HepG2 (cell line): ENCODE measurements around the gene CLASP1. TPM values are rescaled to one million over a fixed set of nuclear protein-coding genes. Genes with fewer than 3 reads are reported as not detected.

ENCODE experiments used
- ATAC-seq: fragments of 200-7000 bp; cut with Tn5 transposase; 3 replicates; pipeline ENCODE4 v1.9.1; 2020; ENCODE audit warnings: mild to moderate bottlenecking, moderate library complexity
- BruUV-seq: library from RNA; stranded (reverse); fragments of 400-500 nt; replicated peaks from 2 replicates; lab custom pipeline; 2021; lab: Mats Ljungman, UMichigan
- CTCF ChIA-PET: fragments of 300-600 bp; formaldehyde crosslinking; extraction: SDS; loops from one replicate; lab custom pipeline; 2021; ENCODE audit warnings: low total read pairs, inconsistent platforms, low intra/inter-chr PET ratio; lab: Yijun Ruan, JAX
- POLR2A ChIA-PET: fragments of 350-600 bp; sonication (Branson Sonifier 250); formaldehyde crosslinking; loops from one replicate; lab custom pipeline; 2020; ENCODE audit warnings: antibody characterized with exemption, inconsistent platforms; lab: Yijun Ruan, JAX
- DNase-seq: peaks from one replicate; pipeline ENCODE4 v3.0.0-alpha.2; 2015; ENCODE audit warnings: low spot score
- FAIRE-seq: peaks from 3 replicates; lab custom pipeline; 2011; peaks lifted over from hg19 to GRCh38; lab: Jason Lieb, UNC
- H2AFZ ChIP-seq: one replicate; pipeline ENCODE4 v1.6.1; 2011; ENCODE audit warnings: low read length, inconsistent platforms
- H3K27ac ChIP-seq: fragments of 300-600 bp; 3 replicates; pipeline ENCODE4 v1.8.0; 2011; ENCODE audit warnings: mixed run types, mild to moderate bottlenecking, mixed read lengths, low read length, inconsistent platforms; ENCODE audit not compliant: insufficient read depth; ENCODE audit errors: extremely low read length
- H3K27me3 ChIP-seq, 2 experiments: fragments of 200-600 bp in 1 of 2; 2 replicates in 1 of 2; 3 replicates in 1 of 2; pipeline versions ENCODE4 v1.6.0 to v1.8.0; 2011; ENCODE audit warnings: low read length in 2 of 2, mild to moderate bottlenecking in 2 of 2, moderate library complexity in 2 of 2, inconsistent platforms in 1 of 2; ENCODE audit not compliant: insufficient read depth in 2 of 2, control insufficient read depth in 1 of 2
- H3K36me3 ChIP-seq, 2 experiments: fragments of 200-600 bp in 1 of 2; replicated peaks in 1 of 2; 2 replicates in 1 of 2; 3 replicates in 1 of 2; pipeline versions ENCODE4 v1.5.1 to v1.8.0; 2011; ENCODE audit warnings: low read length in 2 of 2, inconsistent platforms in 1 of 2; ENCODE audit not compliant: insufficient read depth in 2 of 2, control insufficient read depth in 1 of 2
- H3K4me1 ChIP-seq: 2 replicates; pipeline ENCODE4 v1.5.1; 2012; ENCODE audit warnings: low read length, inconsistent platforms; ENCODE audit not compliant: insufficient read depth
- H3K4me2 ChIP-seq: 2 replicates; pipeline ENCODE4 v1.6.0; 2011; ENCODE audit warnings: low read depth, low read length, inconsistent platforms
- H3K4me3 ChIP-seq, 3 experiments: fragments of 200-600 bp in 1 of 3; sonication (generic), shearing (Covaris generic) in 1 of 3; replicated peaks in 1 of 3; 2 replicates each; pipeline ENCODE4 v1.5.1; 2011 to 2016; ENCODE audit warnings: low read length in 3 of 3, inconsistent platforms in 2 of 3, low read depth in 2 of 3, mild to moderate bottlenecking in 2 of 3, control low read depth in 1 of 3, mixed read lengths in 1 of 3; ENCODE audit not compliant: insufficient read depth in 1 of 3
- H3K79me2 ChIP-seq: one replicate; pipeline ENCODE4 v1.6.1; 2011; ENCODE audit warnings: low read length, inconsistent platforms; ENCODE audit not compliant: insufficient read depth
- H3K9ac ChIP-seq: 2 replicates; pipeline ENCODE4 v1.6.0; 2011; ENCODE audit warnings: mild to moderate bottlenecking, low read depth, low read length, inconsistent platforms; ENCODE audit not compliant: insufficient read depth
- H3K9me3 ChIP-seq: 2 replicates; pipeline ENCODE4 v1.5.1; 2012; ENCODE audit warnings: mild to moderate bottlenecking, low read length
- H4K20me1 ChIP-seq: 2 replicates; pipeline ENCODE4 v1.6.0; 2011; ENCODE audit warnings: inconsistent platforms, mild to moderate bottlenecking, low read length, moderate library complexity; ENCODE audit not compliant: insufficient read depth
- EED ChIP-seq: sonication (generic); formaldehyde crosslinking; IDR thresholded peaks from 2 replicates; pipeline ENCODE4 v1.5.0; 2020; ENCODE audit warnings: mild to moderate bottlenecking, missing genetic modification reagents
- HMG20A ChIP-seq: IDR thresholded peaks from 2 replicates; pipeline ENCODE4 v1.6.1; 2016; ENCODE audit warnings: borderline replicate concordance
- KDM5A ChIP-seq: fragments of 200-600 bp; sonication (generic); IDR thresholded peaks from 2 replicates; pipeline ENCODE4 v1.7.0; 2018; ENCODE audit warnings: antibody characterized with exemption, mild to moderate bottlenecking, low read length, borderline replicate concordance
- KLF15 ChIP-seq: sonication (generic); formaldehyde crosslinking; IDR thresholded peaks from 2 replicates; pipeline ENCODE4 v1.8.1; 2023; ENCODE audit warnings: borderline replicate concordance, mild to moderate bottlenecking, inconsistent platforms, missing genetic modification reagents, mixed read lengths
- NCOA1 ChIP-seq: sonication (generic); formaldehyde crosslinking; IDR thresholded peaks from 2 replicates; pipeline ENCODE4 v1.9.0; 2021; ENCODE audit warnings: missing genetic modification reagents
- NR2F2 ChIP-seq: IDR thresholded peaks from 2 replicates; pipeline ENCODE4 v1.6.1; 2012; ENCODE audit warnings: low read depth, inconsistent platforms, borderline replicate concordance
- STAT5B ChIP-seq: sonication (generic); formaldehyde crosslinking; IDR thresholded peaks from 2 replicates; pipeline ENCODE4 v1.4.0; 2020; ENCODE audit warnings: missing genetic modification reagents
- ZFP41 ChIP-seq: sonication (generic); formaldehyde crosslinking; IDR thresholded peaks from 2 replicates; pipeline ENCODE4 v1.4.0; 2020; ENCODE audit warnings: mild to moderate bottlenecking, missing genetic modification reagents, borderline replicate concordance
- ZMYM4 ChIP-seq: sonication (generic); formaldehyde crosslinking; IDR thresholded peaks from 2 replicates; pipeline ENCODE4 v1.8.1; 2023; ENCODE audit warnings: mild to moderate bottlenecking, missing genetic modification reagents
- ZNF326 ChIP-seq: sonication (generic); formaldehyde crosslinking; IDR thresholded peaks from 2 replicates; pipeline ENCODE4 v1.4.0; 2020; ENCODE audit warnings: missing genetic modification reagents, borderline replicate concordance
- ZNF343 ChIP-seq: sonication (generic); formaldehyde crosslinking; IDR thresholded peaks from 2 replicates; pipeline ENCODE4 v1.4.0; 2020; ENCODE audit warnings: mild to moderate bottlenecking, missing genetic modification reagents
- ZNF503 ChIP-seq: sonication (generic); formaldehyde crosslinking; IDR thresholded peaks from 2 replicates; pipeline ENCODE4 v1.4.0; 2020; ENCODE audit warnings: missing genetic modification reagents
- ZNF563 ChIP-seq: sonication (generic); formaldehyde crosslinking; IDR thresholded peaks from 2 replicates; pipeline ENCODE4 v1.8.0; 2022; ENCODE audit warnings: mild to moderate bottlenecking, moderate library complexity, missing genetic modification reagents
- WGBS: methylation state at CpG from one replicate; pipeline ENCODE4 v1.1.6; 2017; ENCODE audit warnings: low lambda C conversion rate; 5-methylcytosine and 5-hydroxymethylcytosine counted together
- in situ Hi-C: cut with HindIII; loops from 2 replicates; pipeline ENCODE4 v1.10.0; 2017; ENCODE audit warnings: low pct_unique_long_range_greater_than_20kb; ENCODE audit not compliant: extremely low pct_ligation_motif_present
- intact Hi-C: fragments of 100-400 bp; cut with micrococcal nuclease; formaldehyde crosslinking; loops from one replicate; pipeline ENCODE4 v1.10.0; 2022; ENCODE audit not compliant: unreplicated experiment
- polyA plus RNA-seq, 8 experiments: library from polyadenylated mRNA; depleted of rRNA in 3 of 8; stranded (reverse) in 7 of 8; unstranded in 1 of 8; fragments of >200 nt; fragmentation: Illumina TruSeq in 4 of 8; extraction: Trizol in 4 of 8; gene quantifications; 2 replicates each; pipeline versions ENCODE4 v1.2.1 to v1.2.3, GENCODE V29; 2011 to 2016; ENCODE audit warnings: low read depth in 4 of 8, missing spikeins in 1 of 8, mixed read lengths in 1 of 8; ENCODE audit not compliant: insufficient read depth in 1 of 8
- total RNA-seq, 5 experiments: library from RNA; depleted of rRNA; stranded (reverse); fragments of >200 nt; fragmentation: Illumina TruSeq; extraction: Trizol; gene quantifications; 2 replicates each; pipeline ENCODE4 v1.2.3, GENCODE V29; 2016; ENCODE audit warnings: low read depth in 1 of 5
- TF ChIP-seq, protein P1 (sequence below): sonication (generic); formaldehyde crosslinking; IDR thresholded peaks from 2 replicates; pipeline ENCODE4 v1.5.0; 2020; ENCODE audit warnings: missing genetic modification reagents

The CLASP1 gene
- total and polyA plus RNA-seq, 2 of the 13 experiments (the other 11 are each of a cell fraction or from before 2014, with no cell fraction given) = 11.7 to 47.9 TPM

DNA sequence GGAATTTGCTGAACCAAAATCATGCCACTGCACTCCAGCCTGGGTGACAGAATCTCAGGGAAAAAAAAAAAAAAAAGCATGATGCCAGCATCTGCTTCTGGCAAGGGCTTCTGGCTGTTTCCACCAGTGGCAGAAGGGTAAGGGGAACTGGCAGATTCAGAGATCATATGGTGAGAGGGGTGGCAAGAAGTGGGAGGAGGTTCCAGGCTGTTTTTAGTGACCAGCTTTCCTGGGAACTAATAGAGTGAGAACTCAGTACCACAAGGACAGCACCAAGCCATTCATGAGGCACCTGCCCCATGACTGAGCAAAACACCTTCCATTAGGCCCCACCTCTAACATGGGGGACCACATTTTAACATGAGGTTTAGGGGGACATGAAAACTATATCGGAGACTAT lies 18.4 kb upstream of the CLASP1 start:
- Histone ChIP-seq H3K9me3 (peaks cover 10% of the 10 kb centered on the region; the same call in 1 of the 2 replicates), H3K79me2 (no peaks in the 10 kb centered on the region), H3K27me3 (no peaks in the 10 kb centered on the region), H3K9ac (no peak overlapping the region), H3K36me3 (no peaks in the 10 kb centered on the region), H3K27ac (no peak overlapping the region), H3K4me3 (no peak overlapping the region), H3K4me2 (no peak overlapping the region), H3K4me1 (peaks cover 15% of the 10 kb centered on the region), H4K20me1 (no peaks in the 10 kb centered on the region), H2AFZ (no peak overlapping the region)
- FAIRE-seq = no peak
- DNase-seq = no peak
- CTCF ChIA-PET = no interaction called here
- WGBS = 100% methylated on average over 1 of the region's 1 CpG
- in situ Hi-C loops (no loop called here), intact Hi-C loops (loop anchor here (2.0 kb wide), 1 partner anchor 19 kb away; the partner anchor contains the start of gene CLASP1)
- no peak for ATAC-seq
- no peak for TF ChIP-seq ZNF343 (CRISPR knock-in tag)
- TF ChIP-seq KLF15 (CRISPR knock-in tag) = no peak
- no peak for TF ChIP-seq NCOA1 (CRISPR knock-in tag)
- TF ChIP-seq HMG20A (CRISPR knock-in tag) = no peak
- TF ChIP-seq NR2F2 = no peak
- no peak for TF ChIP-seq ZMYM4 (CRISPR knock-in tag)
- TF ChIP-seq STAT5B (CRISPR knock-in tag) = no peak
- no peak for TF ChIP-seq ZNF326 (CRISPR knock-in tag)
- no peak for TF ChIP-seq ZNF503 (CRISPR knock-in tag)
- no peak for TF ChIP-seq EED (CRISPR knock-in tag)
- TF ChIP-seq ZNF563 (CRISPR knock-in tag) = no peak
- no peak for TF ChIP-seq ZFP41
- TF ChIP-seq, protein P1, sequence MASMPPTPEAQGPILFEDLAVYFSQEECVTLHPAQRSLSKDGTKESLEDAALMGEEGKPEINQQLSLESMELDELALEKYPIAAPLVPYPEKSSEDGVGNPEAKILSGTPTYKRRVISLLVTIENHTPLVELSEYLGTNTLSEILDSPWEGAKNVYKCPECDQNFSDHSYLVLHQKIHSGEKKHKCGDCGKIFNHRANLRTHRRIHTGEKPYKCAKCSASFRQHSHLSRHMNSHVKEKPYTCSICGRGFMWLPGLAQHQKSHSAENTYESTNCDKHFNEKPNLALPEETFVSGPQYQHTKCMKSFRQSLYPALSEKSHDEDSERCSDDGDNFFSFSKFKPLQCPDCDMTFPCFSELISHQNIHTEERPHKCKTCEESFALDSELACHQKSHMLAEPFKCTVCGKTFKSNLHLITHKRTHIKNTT (CRISPR knock-in tag) = no peak
- no peak for TF ChIP-seq KDM5A
- no TSS peak for BruUV-seq
- POLR2A ChIA-PET = interaction anchor here (0.9 to 3.7 kb wide), 3 partner anchors 18 to 137 kb away, joined by 3 to 36 read pairs (median 3); partner anchors contain the start of genes CLASP1, RNU4ATAC and TSN
